ENCODE data around the gene COL4A1.
"Not testable (repeated sequence)": the region's sequence is repeated elsewhere in the genome, so short reads cannot be mapped to it uniquely, and the experiment has no call there.

The COL4A1 gene

DNA sequence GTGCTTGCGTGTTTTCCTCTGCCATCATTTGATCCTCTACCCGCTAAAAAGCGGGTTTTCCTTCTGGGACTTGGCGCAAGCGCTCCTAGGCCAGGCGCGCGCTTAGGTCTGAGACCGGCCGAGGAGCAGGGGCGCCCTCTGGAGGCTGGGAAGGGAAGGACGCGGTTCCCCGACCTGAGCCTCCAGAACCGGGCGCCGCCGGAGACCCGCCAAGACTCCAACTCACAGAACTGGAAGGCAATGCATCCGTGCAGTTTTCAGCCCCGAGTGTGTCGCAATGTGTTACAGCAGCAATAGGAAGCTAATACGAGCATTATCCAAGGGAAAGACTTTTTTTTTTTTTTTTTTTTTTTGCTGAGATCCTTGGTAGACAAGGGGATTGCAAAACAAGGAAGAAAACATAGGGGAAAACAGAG lies 190.9 kb downstream of the COL4A1 start:
- no peak for DNase-seq (ENCODE audit: extremely low read depth, low read depth)
- TF ChIP-seq, protein P1, sequence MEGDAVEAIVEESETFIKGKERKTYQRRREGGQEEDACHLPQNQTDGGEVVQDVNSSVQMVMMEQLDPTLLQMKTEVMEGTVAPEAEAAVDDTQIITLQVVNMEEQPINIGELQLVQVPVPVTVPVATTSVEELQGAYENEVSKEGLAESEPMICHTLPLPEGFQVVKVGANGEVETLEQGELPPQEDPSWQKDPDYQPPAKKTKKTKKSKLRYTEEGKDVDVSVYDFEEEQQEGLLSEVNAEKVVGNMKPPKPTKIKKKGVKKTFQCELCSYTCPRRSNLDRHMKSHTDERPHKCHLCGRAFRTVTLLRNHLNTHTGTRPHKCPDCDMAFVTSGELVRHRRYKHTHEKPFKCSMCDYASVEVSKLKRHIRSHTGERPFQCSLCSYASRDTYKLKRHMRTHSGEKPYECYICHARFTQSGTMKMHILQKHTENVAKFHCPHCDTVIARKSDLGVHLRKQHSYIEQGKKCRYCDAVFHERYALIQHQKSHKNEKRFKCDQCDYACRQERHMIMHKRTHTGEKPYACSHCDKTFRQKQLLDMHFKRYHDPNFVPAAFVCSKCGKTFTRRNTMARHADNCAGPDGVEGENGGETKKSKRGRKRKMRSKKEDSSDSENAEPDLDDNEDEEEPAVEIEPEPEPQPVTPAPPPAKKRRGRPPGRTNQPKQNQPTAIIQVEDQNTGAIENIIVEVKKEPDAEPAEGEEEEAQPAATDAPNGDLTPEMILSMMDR (IDR thresholded peaks at IDR 0.05; ENCODE audit: low read depth, low read length): peak; percentile 67

DNA sequence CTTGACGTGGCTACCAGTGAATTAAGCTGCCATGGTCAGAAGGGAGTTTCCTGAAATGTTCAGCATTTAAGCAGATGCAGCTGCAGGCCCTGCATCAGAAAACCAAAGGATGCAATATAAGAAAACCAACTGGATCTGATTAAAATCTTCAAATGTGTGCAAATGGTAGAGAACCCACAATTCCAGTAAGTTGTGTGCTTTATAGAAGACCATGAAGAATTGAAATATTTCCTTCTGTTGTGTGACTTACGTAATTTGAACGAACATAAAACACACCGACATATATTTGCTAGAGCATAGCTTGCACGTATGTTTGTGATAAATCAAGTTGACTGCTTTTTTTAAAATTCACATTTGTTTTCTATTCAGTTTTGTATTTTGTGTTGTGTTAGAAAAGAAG lies 191.4 kb downstream of the COL4A1 start:
- no peak for DNase-seq (ENCODE audit: extremely low read depth, low read depth)
- TF ChIP-seq, protein P1 (IDR thresholded peaks at IDR 0.05; ENCODE audit: low read depth, low read length): no peak

DNA sequence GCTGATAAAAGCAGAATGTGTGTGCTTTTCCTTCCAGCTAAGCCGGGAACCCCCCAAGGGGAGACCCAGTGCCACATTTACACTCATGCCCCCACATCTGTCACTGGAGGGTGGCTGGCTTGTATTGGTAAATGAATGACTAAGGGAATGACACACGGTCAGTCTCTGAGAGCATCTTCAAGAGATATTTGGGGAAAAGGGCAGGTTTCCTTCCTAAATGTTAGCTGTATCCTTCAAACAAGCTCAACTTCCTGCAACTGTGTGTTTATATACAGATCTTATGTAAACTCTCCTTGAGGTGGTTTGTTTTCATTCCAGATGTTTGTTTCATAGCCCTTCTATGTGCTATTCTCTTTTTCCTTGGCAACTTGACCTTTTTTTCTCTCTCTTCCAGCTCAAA lies 192.6 kb downstream of the COL4A1 start:
- DNase-seq (ENCODE audit: extremely low read depth, low read depth): no peak
- TF ChIP-seq, protein P1 (IDR thresholded peaks at IDR 0.05; ENCODE audit: low read depth, low read length): no peak

DNA sequence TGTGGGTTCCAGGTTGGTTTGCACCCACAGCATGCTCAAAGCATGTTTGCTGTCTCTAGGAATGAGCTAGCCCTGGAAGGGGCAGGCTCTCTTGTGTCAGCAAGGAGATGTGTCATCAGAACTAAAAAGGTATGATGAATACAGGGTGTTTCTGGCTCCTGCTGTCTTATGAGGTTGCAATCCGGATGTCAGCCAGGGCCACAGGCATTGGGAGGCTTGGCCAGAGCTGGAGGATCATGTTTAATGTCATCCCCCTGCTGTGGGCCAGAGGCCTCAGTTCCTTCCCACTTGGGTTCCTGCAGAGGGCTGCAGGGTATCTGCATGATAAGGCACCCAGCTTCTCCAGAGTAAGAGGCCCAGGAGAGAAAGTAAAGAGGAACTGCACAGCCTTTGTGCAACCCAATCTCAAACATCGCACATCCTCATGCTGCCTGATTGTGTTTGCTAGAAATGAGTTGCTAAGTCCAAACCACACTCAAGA lies 193.6 kb downstream of the COL4A1 start:
- TF ChIP-seq, protein P1 (IDR thresholded peaks at IDR 0.05; ENCODE audit: low read depth, low read length): no peak
- DNase-seq (ENCODE audit: extremely low read depth, low read depth): no peak

DNA sequence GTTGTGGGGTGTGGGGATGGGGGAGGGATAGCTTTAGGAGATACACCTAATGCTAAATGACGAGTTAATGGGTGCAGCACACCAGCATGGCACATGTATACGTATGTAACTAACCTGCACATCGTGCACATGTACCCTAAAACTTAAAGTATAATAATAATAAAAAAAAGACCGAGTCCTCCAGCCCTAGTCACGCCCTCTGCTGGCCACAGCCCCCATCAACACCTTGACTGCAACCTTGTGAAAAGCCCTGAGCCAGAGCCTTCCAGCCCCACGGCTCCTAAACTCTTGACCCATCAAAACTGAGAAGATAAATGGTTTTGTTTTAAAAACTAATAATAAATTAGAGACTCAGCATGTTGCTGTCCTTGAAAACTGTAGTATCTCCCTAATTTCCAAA lies 194.6 kb downstream of the COL4A1 start:
- TF ChIP-seq, protein P1 (IDR thresholded peaks at IDR 0.05; ENCODE audit: low read depth, low read length): peak; percentile 36
- not testable (repeated sequence) for DNase-seq (ENCODE audit: extremely low read depth, low read depth)

DNA sequence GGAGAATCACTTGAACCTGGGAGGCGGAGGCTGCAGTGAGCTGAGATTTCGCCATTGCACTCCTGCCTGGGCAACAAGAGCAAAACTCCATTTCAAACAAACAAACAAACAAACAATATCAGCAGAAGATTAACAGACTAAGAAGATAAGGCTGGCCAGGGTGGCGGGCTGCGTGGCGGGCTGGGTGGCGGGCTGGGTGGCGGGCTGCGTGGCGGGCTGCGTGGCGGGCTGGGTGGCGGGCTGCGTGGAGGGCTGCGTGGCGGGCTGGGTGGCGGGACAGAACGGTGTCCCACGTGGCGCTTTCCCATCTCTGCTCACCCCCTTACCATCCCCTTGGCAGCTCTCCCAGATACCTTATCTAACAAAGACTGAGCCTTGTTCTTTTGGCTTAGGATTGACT lies 196.2 kb downstream of the COL4A1 start:
- DNase-seq (ENCODE audit: extremely low read depth, low read depth): no peak
- TF ChIP-seq, protein P1 (IDR thresholded peaks at IDR 0.05; ENCODE audit: low read depth, low read length): no peak

DNA sequence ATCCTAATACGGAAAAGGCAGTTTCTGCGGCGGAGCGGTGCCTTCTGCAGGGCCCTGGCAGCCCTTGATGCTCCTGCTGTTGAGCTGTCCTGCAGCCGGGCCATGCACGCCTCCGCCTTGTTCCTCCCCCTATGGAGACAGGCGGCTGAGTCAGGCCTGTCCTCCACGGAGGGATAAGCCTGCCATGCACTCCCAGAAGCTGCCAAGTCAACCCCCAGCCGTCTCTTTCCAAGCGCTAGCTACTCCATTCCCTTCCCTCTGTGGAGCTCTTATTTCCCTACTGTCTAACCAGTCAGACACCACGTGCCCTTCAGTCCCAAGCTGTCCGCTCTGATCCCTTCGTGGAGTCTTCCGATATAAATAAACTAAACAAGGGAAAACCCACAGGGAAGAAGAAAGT lies 197.0 kb downstream of the COL4A1 start:
- TF ChIP-seq, protein P1 (IDR thresholded peaks at IDR 0.05; ENCODE audit: low read depth, low read length): no peak
- peak; percentile 83 for DNase-seq (ENCODE audit: extremely low read depth, low read depth)
